K562 (cell line): ENCODE data around the gene PCAT6. TPM values are rescaled to one million over a fixed set of nuclear protein-coding genes. Genes with fewer than 3 reads are reported as not detected.
A peak's percentile ranks its signal among the peaks of the same experiment; 100 is the strongest.

Experiments
- ELF2 ChIP-seq: fragments of 250-450 bp; sonication (Bioruptor Pico); IDR thresholded peaks from 2 replicates; pipeline ENCODE4 v1.5.0; 2021; ENCODE audit warnings: mild to moderate bottlenecking
- HDAC6 ChIP-seq: IDR thresholded peaks from 2 replicates; pipeline ENCODE4 v1.6.1; 2012; ENCODE audit warnings: low read depth, mild to moderate bottlenecking, control low read depth, inconsistent platforms, low read length, moderate library complexity
- KAT2B ChIP-seq: IDR thresholded peaks from one replicate; pipeline ENCODE4 v1.6.1; 2012; ENCODE audit warnings: low read depth, mild to moderate bottlenecking, control low read depth, inconsistent platforms, low read length, moderate library complexity
- MLLT1 ChIP-seq, 2 experiments: fragments of 450-650 bp; IDR thresholded peaks; 2 replicates each; pipeline ENCODE4 v1.6.1; 2016
- NFIC ChIP-seq: fragments of 450-650 bp; IDR thresholded peaks from 2 replicates; pipeline ENCODE4 v1.6.1; 2017; ENCODE audit warnings: mild to moderate bottlenecking, inconsistent platforms
- PTBP1 ChIP-seq: fragments of 200-400 bp; formaldehyde crosslinking; IDR thresholded peaks from 2 replicates; pipeline ENCODE4 v1.6.1; 2017; ENCODE audit warnings: low read depth, low read length
- SIRT6 ChIP-seq: IDR thresholded peaks from one replicate; pipeline ENCODE4 v1.6.1; 2012; ENCODE audit warnings: low read depth, mild to moderate bottlenecking, control low read depth, inconsistent platforms, low read length, moderate library complexity
- ZBTB40 ChIP-seq, 2 experiments: fragments of 450-650 bp in 1 of 2; sonication (generic) in 1 of 2; formaldehyde crosslinking in 1 of 2; IDR thresholded peaks; 2 replicates each; pipeline versions ENCODE4 v1.7.1 to v1.9.0; 2016 to 2022; ENCODE audit warnings: inconsistent platforms in 1 of 2, mild to moderate bottlenecking in 1 of 2, missing genetic modification reagents in 1 of 2
- ZBTB8A ChIP-seq: fragments of 450-650 bp; IDR thresholded peaks from 2 replicates; pipeline ENCODE4 v1.6.1; 2018; ENCODE audit warnings: mild to moderate bottlenecking, moderate library complexity; ENCODE audit not compliant: partially characterized antibody
- ZNF184 ChIP-seq: sonication (generic); formaldehyde crosslinking; IDR thresholded peaks from 2 replicates; pipeline ENCODE4 v1.5.0; 2020; ENCODE audit warnings: missing genetic modification reagents
- ZNF280B ChIP-seq: fragments of 250-450 bp; sonication (Bioruptor Pico); IDR thresholded peaks from 2 replicates; pipeline ENCODE4 v1.5.1; 2021; ENCODE audit warnings: mild to moderate bottlenecking
- ZNF354B ChIP-seq: fragments of 250-450 bp; sonication (Bioruptor Pico); IDR thresholded peaks from 2 replicates; pipeline ENCODE4 v1.4.0; 2020
- ZNF551 ChIP-seq: fragments of 250-450 bp; sonication (Bioruptor Pico); IDR thresholded peaks from 2 replicates; pipeline ENCODE4 v1.5.0; 2021; ENCODE audit warnings: mild to moderate bottlenecking, moderate library complexity
- ZNF668 ChIP-seq: fragments of 250-450 bp; sonication (Bioruptor Pico); IDR thresholded peaks from 2 replicates; pipeline ENCODE4 v1.8.0; 2022; ENCODE audit warnings: mild to moderate bottlenecking, inconsistent platforms
- polyA plus RNA-seq, 8 experiments: library from polyadenylated mRNA; depleted of rRNA in 4 of 8; stranded (reverse) in 5 of 8; unstranded in 3 of 8; fragments of >200 nt; fragmentation: Nextera tagmentation in 2 of 8; fragmentation: Illumina TruSeq in 1 of 8; extraction: Ambion mirVana in 2 of 8; extraction: Trizol in 1 of 8; gene quantifications; 2 replicates each; pipeline versions ENCODE4 v1.2.1 to v1.2.3, GENCODE V29; 2011 to 2014; ENCODE audit warnings: inconsistent platforms in 1 of 8, missing spikeins in 1 of 8
- total RNA-seq, 7 experiments: library from RNA; depleted of rRNA in 6 of 7; stranded (reverse); fragments of >200 nt in 6 of 7; fragmentation: Illumina TruSeq in 2 of 7; extraction: Trizol in 2 of 7; gene quantifications; 2 replicates each; pipeline versions ENCODE4 v1.2.1 to v1.2.3, GENCODE V29; 2011 to 2021; ENCODE audit warnings: low replicate concordance in 1 of 7

PCAT6 gene
- total and polyA plus RNA-seq, 9 of the 15 experiments (the other 6 are each of a cell fraction or from before 2014, with no cell fraction given) = 0.25 to 2.4 (median 0.54) TPM; not detected in 1

- no peak for TF ChIP-seq ELF2 (CRISPR knock-in tag)
- TF ChIP-seq ZNF668 (CRISPR knock-in tag) = peak; percentile 82
- TF ChIP-seq ZNF280B (CRISPR knock-in tag) = no peak
- TF ChIP-seq NFIC = no peak
- peak in 1 of 2 experiments; percentile 57; a peak in 2 of 4 replicates for TF ChIP-seq MLLT1 (IDR thresholded peaks at IDR 0.05)
- TF ChIP-seq SIRT6 = no peak
- TF ChIP-seq KAT2B = no peak
- TF ChIP-seq ZNF551 (CRISPR knock-in tag) = 0 out of 2 replicates have a peak, but pooled peaks have one; percentile 39
- no peak for TF ChIP-seq ZBTB40 (IDR thresholded peaks at IDR 0.05)
- no peak for TF ChIP-seq ZBTB40 (CRISPR knock-in tag; IDR thresholded peaks at IDR 0.05)
- TF ChIP-seq ZNF184 = no peak
- no peak for TF ChIP-seq ZBTB8A
- no peak for TF ChIP-seq HDAC6
- peak; percentile 80 for TF ChIP-seq ZNF354B (CRISPR knock-in tag)
- TF ChIP-seq PTBP1 = no peak
Measured at GRCh38 chr1:202805886-202806844, 4.6 kb upstream of the PCAT6 start (continued).
